OCI-LY7 (cell line): Measurements from ENCODE around the gene COMMD9. TPM values are rescaled to one million over a fixed set of nuclear protein-coding genes. Genes with fewer than 3 reads are reported as not detected.

Experiments used
- BruUV-seq: library from RNA; stranded (reverse); fragments of 400-500 nt; replicated peaks from 2 replicates; lab custom pipeline; 2021; lab: Mats Ljungman, UMichigan
- CTCF ChIA-PET: fragments of 300-600 bp; sonication (Branson Sonifier 250); formaldehyde crosslinking; loops from one replicate; lab custom pipeline; 2022; ENCODE audit warnings: antibody characterized with exemption; ENCODE audit not compliant: unreplicated experiment; lab: Charles Lee
- POLR2A ChIA-PET: fragments of 300-600 bp; sonication (Branson Sonifier 250); formaldehyde crosslinking; loops from one replicate; lab custom pipeline; 2022; ENCODE audit warnings: antibody characterized with exemption; lab: Charles Lee
- DNase-seq: peaks from one replicate; pipeline ENCODE4 v3.0.0-alpha.2; 2015; ENCODE audit warnings: low spot score
- H2AFZ ChIP-seq: fragments of 200-600 bp; sonication (generic), shearing (Covaris generic); 2 replicates; pipeline ENCODE4 v1.6.1; 2014; ENCODE audit warnings: mild to moderate bottlenecking, antibody characterized with exemption, low read length, moderate library complexity
- H3K27ac ChIP-seq: fragments of 200-600 bp; sonication (generic); 2 replicates; pipeline ENCODE4 v1.5.1; 2014; ENCODE audit warnings: mixed run types, low read depth, mild to moderate bottlenecking, moderate library complexity, low read length, inconsistent platforms; ENCODE audit not compliant: poor library complexity, severe bottlenecking
- H3K36me3 ChIP-seq: fragments of 200-600 bp; sonication (generic); 2 replicates; pipeline ENCODE4 v1.6.1; 2014; ENCODE audit warnings: mild to moderate bottlenecking, antibody characterized with exemption, low read length, moderate library complexity, mixed read lengths; ENCODE audit not compliant: insufficient read depth
- H3K4me1 ChIP-seq: fragments of 200-600 bp; sonication (generic); 2 replicates; pipeline ENCODE4 v1.5.1; 2014; ENCODE audit warnings: mild to moderate bottlenecking, low read length; ENCODE audit not compliant: insufficient read depth, poor library complexity, severe bottlenecking
- H3K4me2 ChIP-seq: fragments of 200-600 bp; sonication (generic); 2 replicates; pipeline ENCODE4 v1.6.1; 2014; ENCODE audit warnings: mild to moderate bottlenecking, low read length
- H3K4me3 ChIP-seq: fragments of 200-600 bp; sonication (generic); 2 replicates; pipeline ENCODE4 v1.5.1; 2014; ENCODE audit warnings: mild to moderate bottlenecking, low read depth, low read length; ENCODE audit not compliant: poor library complexity, severe bottlenecking
- H3K79me2 ChIP-seq: fragments of 200-600 bp; sonication (generic); 2 replicates; pipeline ENCODE4 v1.6.1; 2016; ENCODE audit warnings: low read depth, mild to moderate bottlenecking, low read length, moderate library complexity, mixed read lengths; ENCODE audit not compliant: insufficient read depth
- H3K9me2 ChIP-seq: fragments of 200-600 bp; sonication (generic); 2 replicates; pipeline ENCODE4 v1.6.1; 2016; ENCODE audit warnings: mild to moderate bottlenecking, low read length, mixed read lengths; ENCODE audit not compliant: insufficient read depth
- H3K9me3 ChIP-seq: fragments of 200-600 bp; sonication (generic); 2 replicates; pipeline ENCODE4 v1.6.1; 2014; ENCODE audit warnings: mild to moderate bottlenecking, mixed run types, low read length, mixed read lengths
- H4K20me1 ChIP-seq: fragments of 200-600 bp; sonication (generic); 2 replicates; pipeline ENCODE4 v1.6.1; 2014; ENCODE audit warnings: mild to moderate bottlenecking, antibody characterized with exemption, low read length, moderate library complexity, mixed read lengths; ENCODE audit not compliant: insufficient read depth
- EZH2phosphoT487 ChIP-seq: fragments of 200-600 bp; sonication (generic); IDR thresholded peaks from 2 replicates; pipeline ENCODE4 v1.6.1; 2018; ENCODE audit warnings: low read depth, borderline replicate concordance, mild to moderate bottlenecking, mixed run types, antibody characterized with exemption, low read length, moderate library complexity, mixed read lengths
- intact Hi-C: fragments of 100-400 bp; cut with micrococcal nuclease; formaldehyde crosslinking; loops from one replicate; pipeline ENCODE4 v1.10.0; 2022; ENCODE audit not compliant: unreplicated experiment
- total RNA-seq, 2 experiments: library from RNA; depleted of rRNA in 1 of 2; stranded (reverse); fragments of >200 nt in 1 of 2; shearing (Covaris generic) in 1 of 2; gene quantifications; 2 replicates each; pipeline ENCODE4 v1.2.3, GENCODE V29; 2014 to 2022
- TF ChIP-seq, protein P1 (sequence below): fragments of 200-600 bp; sonication (generic); conservative IDR thresholded peaks from 2 replicates; pipeline ENCODE4 v1.5.1; 2014; ENCODE audit warnings: mild to moderate bottlenecking, antibody characterized with exemption, low read length, moderate library complexity, mixed read lengths

Gene COMMD9
- total RNA-seq, 2 experiments from 2014 or later: 37.6 to 46.8 TPM

DNA sequence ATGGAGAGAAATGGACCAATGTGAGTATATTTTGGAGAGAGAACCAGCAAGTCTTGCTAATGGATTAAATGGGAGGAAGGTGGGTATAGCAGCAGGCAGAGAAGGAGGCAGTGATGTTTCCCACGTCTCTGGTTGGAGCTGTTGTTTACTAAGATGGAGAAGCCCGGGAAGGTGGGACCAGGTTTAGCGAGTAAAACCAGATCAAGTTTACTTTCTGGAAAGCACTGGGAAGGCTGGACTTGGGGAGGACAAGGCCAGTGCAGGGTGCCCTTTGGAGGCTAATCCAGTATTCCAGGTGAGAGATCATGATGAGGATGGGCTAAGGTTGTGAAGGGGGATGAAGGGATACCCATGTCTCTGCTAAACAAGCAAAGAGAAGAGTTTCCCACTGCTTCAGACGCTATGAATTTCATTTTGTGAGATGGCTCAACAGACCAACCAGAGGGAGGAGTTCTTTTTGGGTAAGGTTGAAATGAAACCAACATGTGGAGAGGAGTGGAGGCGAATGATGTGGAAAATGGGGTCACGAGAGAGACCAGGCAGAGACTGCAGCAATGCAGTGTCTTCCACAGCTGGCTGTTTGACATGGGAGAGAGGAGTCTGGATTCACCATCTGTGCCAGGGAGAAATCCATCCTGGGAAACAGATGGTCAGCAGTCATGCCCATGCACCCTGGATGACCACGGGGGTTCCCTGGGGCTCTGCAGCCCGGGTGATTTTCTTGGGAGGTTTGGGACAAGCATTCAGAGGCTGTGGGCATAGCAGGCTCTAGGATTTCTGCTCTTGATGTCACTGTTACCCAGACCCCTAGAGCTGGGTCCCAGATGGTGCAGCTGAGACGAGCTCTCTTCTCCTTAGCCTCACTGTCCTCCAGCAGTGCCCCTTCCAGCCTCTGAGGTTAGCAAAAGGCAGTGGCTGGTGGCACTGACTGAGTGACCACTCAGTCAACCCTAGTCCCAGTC is 24.9 kb downstream of the COMMD9 start:
- TF ChIP-seq EZH2phosphoT487: no peak
- TF ChIP-seq, protein P1, sequence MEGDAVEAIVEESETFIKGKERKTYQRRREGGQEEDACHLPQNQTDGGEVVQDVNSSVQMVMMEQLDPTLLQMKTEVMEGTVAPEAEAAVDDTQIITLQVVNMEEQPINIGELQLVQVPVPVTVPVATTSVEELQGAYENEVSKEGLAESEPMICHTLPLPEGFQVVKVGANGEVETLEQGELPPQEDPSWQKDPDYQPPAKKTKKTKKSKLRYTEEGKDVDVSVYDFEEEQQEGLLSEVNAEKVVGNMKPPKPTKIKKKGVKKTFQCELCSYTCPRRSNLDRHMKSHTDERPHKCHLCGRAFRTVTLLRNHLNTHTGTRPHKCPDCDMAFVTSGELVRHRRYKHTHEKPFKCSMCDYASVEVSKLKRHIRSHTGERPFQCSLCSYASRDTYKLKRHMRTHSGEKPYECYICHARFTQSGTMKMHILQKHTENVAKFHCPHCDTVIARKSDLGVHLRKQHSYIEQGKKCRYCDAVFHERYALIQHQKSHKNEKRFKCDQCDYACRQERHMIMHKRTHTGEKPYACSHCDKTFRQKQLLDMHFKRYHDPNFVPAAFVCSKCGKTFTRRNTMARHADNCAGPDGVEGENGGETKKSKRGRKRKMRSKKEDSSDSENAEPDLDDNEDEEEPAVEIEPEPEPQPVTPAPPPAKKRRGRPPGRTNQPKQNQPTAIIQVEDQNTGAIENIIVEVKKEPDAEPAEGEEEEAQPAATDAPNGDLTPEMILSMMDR: no peak
- Histone ChIP-seq H3K79me2 (no peaks in the 10 kb centered on the region), H3K36me3 (no peaks in the 10 kb centered on the region), H3K27ac (no peak overlapping the region), H4K20me1 (no peaks in the 10 kb centered on the region), H3K9me3 (no peaks in the 10 kb centered on the region), H3K4me3 (no peak overlapping the region), H3K9me2 (no peaks in the 10 kb centered on the region), H2AFZ (no peak overlapping the region), H3K4me1 (no peaks in the 10 kb centered on the region), H3K4me2 (no peak overlapping the region)
- POLR2A ChIA-PET: no interaction called here
- BruUV-seq: no TSS peak
- CTCF ChIA-PET: interaction anchor here (1.5 kb wide), 1 partner anchor 215 kb away, joined by 3 read pairs; no protein-coding TSS in a partner anchor
- intact Hi-C loops: no loop called here
- DNase-seq: no peak

GRCh38 chr11:36261094-36261493 is 28.1 kb downstream of the COMMD9 start:
- no peaks in the 10 kb centered on the region for H4K20me1 ChIP-seq
- BruUV-seq: no TSS peak
- H3K36me3 ChIP-seq: no peaks in the 10 kb centered on the region
- ChIA-PET POLR2A (no interaction called here), CTCF (no interaction called here)
- no peak overlapping the region for H3K4me3 ChIP-seq
- H3K27ac ChIP-seq: no peak overlapping the region
- no peaks in the 10 kb centered on the region for H3K79me2 ChIP-seq
- no peak for TF ChIP-seq EZH2phosphoT487
- TF ChIP-seq, protein P1: no peak
- intact Hi-C loops: no loop called here
- no peaks in the 10 kb centered on the region for H3K9me3 ChIP-seq
- DNase-seq: no peak
- H2AFZ ChIP-seq: no peak overlapping the region
- no peaks in the 10 kb centered on the region for H3K9me2 ChIP-seq
- H3K4me2 ChIP-seq: no peak overlapping the region
- H3K4me1 ChIP-seq: no peaks in the 10 kb centered on the region
